ENCODE measurements around the gene TNFRSF6B.
A peak's percentile ranks its signal among the peaks of the same experiment; 100 is the strongest.
"Not testable (repeated sequence)": the region's sequence is repeated elsewhere in the genome, so short reads cannot be mapped to it uniquely, and the experiment has no call there.

The TNFRSF6B gene

GRCh38 chr20:63696628-63697356 lies at the start of gene TNFRSF6B:
Gene TNFRSF6B (plus strand): TSS chr20:63696652. CDS start chr20:63696768, 116 bp downstream.
- DNase-seq (ENCODE audit: low read depth in 2 of 2): no peak

GRCh38 chr20:63648190-63648589 lies 48.3 kb upstream of the TNFRSF6B start:
- DNase-seq (ENCODE audit: low read depth in 2 of 2): no peak

GRCh38 chr20:63648895-63649589 lies 47.4 kb upstream of the TNFRSF6B start:
- no peak for DNase-seq (ENCODE audit: low read depth in 2 of 2)

GRCh38 chr20:63650486-63650885 lies 46.0 kb upstream of the TNFRSF6B start:
- not testable (repeated sequence) for DNase-seq (ENCODE audit: low read depth in 2 of 2)

- DNase-seq (ENCODE audit: low read depth in 2 of 2): no peak
Observed at GRCh38 chr20:63651942-63652191, 44.6 kb upstream of the TNFRSF6B start.

- no peak for DNase-seq (ENCODE audit: low read depth in 2 of 2)
Observed at GRCh38 chr20:63652192-63652980, 44.1 kb upstream of the TNFRSF6B start.

- DNase-seq (ENCODE audit: low read depth in 2 of 2): peak; percentile 39 to 56
Observed at GRCh38 chr20:63653041-63653973, 43.1 kb upstream of the TNFRSF6B start, which contains the start of gene STMN3. Gene STMN3 (minus strand): TSS chr20:63653424. CDS start chr20:63653345, 79 bp downstream.

GRCh38 chr20:63653974-63654668 lies 42.3 kb upstream of the TNFRSF6B start:
- DNase-seq (ENCODE audit: low read depth in 2 of 2): no peak

GRCh38 chr20:63655249-63655648 lies 41.2 kb upstream of the TNFRSF6B start:
- no peak for DNase-seq (ENCODE audit: low read depth in 2 of 2)

GRCh38 chr20:63656451-63656850 lies 40.0 kb upstream of the TNFRSF6B start:
- DNase-seq (ENCODE audit: low read depth in 2 of 2): no peak

- no peak for DNase-seq (ENCODE audit: low read depth in 2 of 2)
Observed at GRCh38 chr20:63657260-63657936, 39.1 kb upstream of the TNFRSF6B start.

GRCh38 chr20:63657937-63658748 lies 38.3 kb upstream of the TNFRSF6B start, which contains the start of gene RTEL1:
Gene RTEL1 (plus strand): TSS chr20:63658312. CDS start chr20:63659403, 1,091 bp downstream.
- DNase-seq (ENCODE audit: low read depth in 2 of 2): peak; percentile 79 to 81

GRCh38 chr20:63658749-63659187 lies 37.7 kb upstream of the TNFRSF6B start:
- DNase-seq (ENCODE audit: low read depth in 2 of 2): no peak

GRCh38 chr20:63659370-63659769 lies 37.1 kb upstream of the TNFRSF6B start:
- no peak for DNase-seq (ENCODE audit: low read depth in 2 of 2)

GRCh38 chr20:63660174-63660573 lies 36.3 kb upstream of the TNFRSF6B start:
- not testable (repeated sequence) for DNase-seq (ENCODE audit: low read depth in 2 of 2)

GRCh38 chr20:63660622-63661021 lies 35.8 kb upstream of the TNFRSF6B start:
- DNase-seq (ENCODE audit: low read depth in 2 of 2): no peak

GRCh38 chr20:63661108-63661507 lies 35.3 kb upstream of the TNFRSF6B start:
- DNase-seq (ENCODE audit: low read depth in 2 of 2): no peak

- DNase-seq (ENCODE audit: low read depth in 2 of 2): no peak
Observed at GRCh38 chr20:63661959-63662812, 34.3 kb upstream of the TNFRSF6B start.
